Peyer's patch (tissue), 4 donors: ENCODE data around the gene DDX27.

ENCODE experiments used
- POLR2A ChIP-seq, 2 donors: fragments of 450-650 bp; IDR thresholded peaks; one replicate each; pipeline ENCODE4 v1.5.1; 2017; ENCODE audit warnings: antibody characterized with exemption in 2 of 2, mild to moderate bottlenecking in 2 of 2, moderate library complexity in 2 of 2
- TF ChIP-seq, protein P1 (sequence below), 6 experiments: fragments of 450-650 bp in 4 of 6; fragments of 200-600 bp in 2 of 6; sonication (generic) in 1 of 6; IDR thresholded peaks; one replicate each; pipeline ENCODE4 v1.5.1; 2017 to 2019; ENCODE audit warnings: antibody characterized with exemption in 6 of 6, mild to moderate bottlenecking in 3 of 6, moderate library complexity in 1 of 6

DNA sequence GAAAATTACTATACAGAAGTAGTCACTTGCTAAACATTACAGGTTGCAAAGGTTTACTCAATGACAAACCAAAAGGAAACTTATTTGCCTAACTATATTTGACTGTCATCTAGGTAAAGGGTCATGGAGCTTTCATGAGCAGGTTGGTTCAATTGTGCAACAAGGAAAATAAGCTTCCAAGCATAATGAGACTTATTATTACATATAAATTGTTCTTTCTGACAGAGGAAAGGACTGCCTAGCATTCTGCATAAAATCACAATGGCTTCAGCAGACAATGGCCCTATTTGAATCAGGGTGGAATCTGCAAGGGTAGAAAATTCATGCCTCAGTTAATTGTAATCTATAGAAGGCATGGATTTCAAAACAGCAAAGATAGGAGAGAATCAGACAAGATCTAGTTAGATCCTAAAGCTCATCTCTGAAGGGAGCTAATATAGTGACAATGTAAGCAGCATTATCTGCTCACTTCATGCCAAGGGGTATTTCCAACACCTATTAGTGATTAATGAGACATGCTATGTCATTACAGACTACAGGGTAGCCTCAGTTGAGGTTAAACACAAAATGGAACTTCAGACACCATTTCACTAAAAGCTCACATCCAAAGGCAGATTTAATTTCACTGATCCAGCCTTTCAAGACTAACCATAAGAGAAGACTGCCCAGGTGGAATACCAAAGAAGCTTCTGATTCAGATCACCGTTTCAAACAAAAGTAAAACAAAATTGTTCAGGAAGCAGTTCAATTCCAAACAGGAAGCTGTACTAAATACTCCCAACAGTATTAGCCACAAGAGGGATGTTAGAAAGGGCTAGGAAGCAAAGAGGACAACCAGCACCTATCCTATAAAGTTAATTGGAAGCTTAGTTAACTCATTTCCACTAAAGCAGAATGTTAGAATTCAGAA, 39.6 kb upstream of the DDX27 start:
- no peak for TF ChIP-seq POLR2A (IDR thresholded peaks at IDR 0.05)
- TF ChIP-seq, protein P1, sequence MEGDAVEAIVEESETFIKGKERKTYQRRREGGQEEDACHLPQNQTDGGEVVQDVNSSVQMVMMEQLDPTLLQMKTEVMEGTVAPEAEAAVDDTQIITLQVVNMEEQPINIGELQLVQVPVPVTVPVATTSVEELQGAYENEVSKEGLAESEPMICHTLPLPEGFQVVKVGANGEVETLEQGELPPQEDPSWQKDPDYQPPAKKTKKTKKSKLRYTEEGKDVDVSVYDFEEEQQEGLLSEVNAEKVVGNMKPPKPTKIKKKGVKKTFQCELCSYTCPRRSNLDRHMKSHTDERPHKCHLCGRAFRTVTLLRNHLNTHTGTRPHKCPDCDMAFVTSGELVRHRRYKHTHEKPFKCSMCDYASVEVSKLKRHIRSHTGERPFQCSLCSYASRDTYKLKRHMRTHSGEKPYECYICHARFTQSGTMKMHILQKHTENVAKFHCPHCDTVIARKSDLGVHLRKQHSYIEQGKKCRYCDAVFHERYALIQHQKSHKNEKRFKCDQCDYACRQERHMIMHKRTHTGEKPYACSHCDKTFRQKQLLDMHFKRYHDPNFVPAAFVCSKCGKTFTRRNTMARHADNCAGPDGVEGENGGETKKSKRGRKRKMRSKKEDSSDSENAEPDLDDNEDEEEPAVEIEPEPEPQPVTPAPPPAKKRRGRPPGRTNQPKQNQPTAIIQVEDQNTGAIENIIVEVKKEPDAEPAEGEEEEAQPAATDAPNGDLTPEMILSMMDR (IDR thresholded peaks at IDR 0.05), result no peak
